ENCODE measurements around the gene GPC5.

The GPC5 gene

DNA sequence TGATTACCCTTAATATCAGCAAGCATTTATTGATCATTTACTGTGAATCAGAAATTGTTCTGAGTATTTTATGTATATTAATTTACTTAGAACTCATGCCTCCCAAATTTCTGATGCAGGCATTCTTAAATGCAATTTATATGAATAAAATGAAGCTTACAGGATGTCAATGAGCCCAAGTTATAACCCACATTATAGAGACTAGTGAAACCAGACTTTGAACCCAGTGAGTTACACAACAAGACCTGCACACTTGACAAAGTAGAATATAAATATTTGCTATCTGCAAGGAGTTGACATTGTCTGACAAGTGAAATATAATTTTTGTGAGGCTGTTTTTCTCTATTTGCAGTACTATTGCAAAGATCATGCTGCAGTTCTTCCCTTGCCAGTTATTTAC is 656.0 kb downstream of the GPC5 start:
- DNase-seq = no peak

DNA sequence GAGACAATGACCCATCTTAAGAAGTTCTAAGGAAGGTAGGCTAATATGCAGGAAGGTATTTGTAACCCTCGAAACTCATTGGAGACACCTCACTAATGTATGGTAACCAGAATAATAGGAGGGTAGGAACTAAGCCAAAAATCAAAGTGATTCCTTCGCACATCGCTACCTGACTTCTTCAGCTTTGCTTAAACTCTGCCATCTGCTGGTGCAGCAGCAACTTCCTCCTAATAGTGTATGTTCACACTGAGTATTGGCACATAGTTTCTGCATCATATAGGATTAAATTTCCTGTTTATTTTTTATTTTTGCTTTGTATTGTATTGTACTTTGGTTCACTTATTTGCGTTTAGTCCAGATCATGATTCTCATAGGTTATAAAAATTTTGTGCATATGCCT is 676.2 kb downstream of the GPC5 start:
- DNase-seq = no peak

DNA sequence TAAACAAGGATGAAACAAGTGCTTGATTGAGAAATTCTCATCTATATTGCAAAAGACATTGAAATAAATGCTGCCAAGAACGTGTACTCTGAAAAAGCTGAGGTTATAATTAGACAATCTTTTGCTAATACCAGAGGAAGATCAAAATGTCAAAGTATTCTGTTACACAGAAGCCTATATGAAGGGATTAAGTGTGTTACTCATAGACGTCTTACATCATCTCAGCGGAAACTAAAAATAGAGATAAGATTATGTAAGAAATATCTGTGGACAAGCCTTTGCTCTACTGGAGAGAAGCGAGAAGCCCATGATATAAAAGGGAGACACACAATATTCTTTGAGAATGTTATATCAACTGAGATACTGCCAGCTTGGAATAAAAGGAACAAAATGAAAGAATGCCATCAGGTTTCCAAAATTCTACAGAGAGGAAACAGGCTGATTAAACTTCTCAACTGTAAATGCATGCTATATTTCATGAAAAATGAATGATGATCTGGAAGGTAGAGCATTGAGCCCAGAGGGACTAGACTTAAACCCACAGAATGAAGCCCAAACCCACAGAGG is 699.0 kb downstream of the GPC5 start:
- DNase-seq = no peak

DNA sequence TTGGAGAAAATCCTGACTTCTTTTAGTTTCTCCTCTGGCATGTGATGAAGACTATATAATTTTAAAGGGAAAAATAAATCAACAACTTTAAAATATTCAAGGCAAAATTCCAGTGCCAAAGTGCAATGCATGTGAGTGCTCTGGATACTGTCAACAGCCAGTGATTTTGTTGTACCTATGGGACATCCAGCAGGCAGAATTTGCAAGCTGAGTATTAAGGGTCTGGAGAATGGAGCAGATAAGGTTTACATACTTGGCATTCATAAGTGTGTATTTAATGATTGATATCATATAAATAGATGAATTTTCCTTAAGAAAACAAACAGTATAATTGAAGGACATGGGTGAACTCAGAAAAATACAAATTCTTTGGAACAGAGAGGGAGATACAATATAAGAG is 703.4 kb downstream of the GPC5 start:
- no peak for DNase-seq

DNA sequence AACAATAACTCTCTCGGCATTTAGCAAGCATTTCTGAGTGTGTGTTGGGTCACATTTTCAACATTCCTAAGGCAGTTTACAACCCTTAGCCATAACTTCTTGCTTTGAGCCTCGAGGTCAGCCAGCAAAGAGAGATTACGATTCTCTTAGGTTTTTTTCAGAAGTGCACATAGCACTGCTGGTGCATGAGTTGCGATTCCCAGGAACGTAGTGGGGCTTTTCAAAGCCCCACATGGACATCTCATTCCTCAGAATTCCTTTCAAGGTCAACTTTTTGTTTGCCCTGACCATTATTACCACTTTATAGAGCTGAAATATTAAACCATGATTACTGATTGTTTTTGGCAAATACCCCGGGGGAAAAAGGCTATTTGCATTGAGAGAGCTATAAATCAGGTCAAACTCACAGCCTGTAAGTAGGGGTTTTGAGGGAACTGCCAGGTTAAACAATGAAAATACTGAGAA is 705.3 kb downstream of the GPC5 start:
- no peak for DNase-seq

DNA sequence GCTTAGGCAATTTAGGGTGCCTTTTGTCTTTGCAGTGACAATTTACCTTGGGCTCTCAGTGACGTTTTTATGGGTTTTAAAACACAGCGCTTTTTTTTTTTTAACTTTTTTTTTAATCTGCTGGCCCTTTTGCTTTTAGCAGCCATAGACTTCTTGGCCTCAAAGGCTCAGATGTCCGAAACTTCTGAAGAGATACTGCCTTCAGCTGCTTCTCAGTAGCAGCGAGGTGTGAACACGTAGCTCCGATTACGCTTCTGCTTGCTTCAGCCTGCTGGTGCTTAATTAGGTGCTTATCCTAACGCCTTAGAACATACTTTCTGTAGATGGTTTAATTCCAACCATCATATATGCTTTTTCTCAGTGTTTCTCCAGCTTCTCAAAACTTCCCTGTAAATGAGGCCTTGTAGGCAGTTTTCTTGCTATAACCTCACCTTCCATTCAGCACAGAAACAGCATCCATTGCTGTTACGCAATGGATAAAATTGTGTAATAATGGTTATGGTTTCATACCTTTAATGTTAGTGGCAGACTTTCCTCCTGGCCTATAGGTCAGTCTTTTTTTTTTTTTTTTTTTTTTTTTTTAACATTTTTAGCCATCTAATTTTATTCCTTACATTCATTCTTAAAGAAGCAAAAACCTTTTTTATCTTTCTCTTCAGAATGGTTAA is 723.9 kb downstream of the GPC5 start:
- DNase-seq = no peak

DNA sequence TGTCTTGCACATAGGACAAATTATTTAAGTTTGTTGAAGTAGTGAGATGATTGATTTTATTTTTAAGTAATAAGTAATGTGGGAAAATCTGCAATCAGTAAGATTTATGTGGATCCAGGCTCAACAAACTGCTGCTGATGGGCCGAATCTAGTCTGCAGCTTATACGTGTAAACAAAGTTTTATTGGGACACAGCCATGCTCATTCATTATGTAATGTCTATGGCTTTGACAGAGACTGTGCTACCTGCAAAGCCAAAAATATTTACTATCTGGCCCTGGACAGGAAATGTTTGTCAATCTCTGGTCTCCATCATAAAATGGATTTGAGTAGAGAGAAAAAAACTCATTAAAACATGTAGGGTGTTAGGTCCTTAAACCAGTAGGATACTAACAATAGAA is 728.0 kb downstream of the GPC5 start:
- no peak for DNase-seq

DNA sequence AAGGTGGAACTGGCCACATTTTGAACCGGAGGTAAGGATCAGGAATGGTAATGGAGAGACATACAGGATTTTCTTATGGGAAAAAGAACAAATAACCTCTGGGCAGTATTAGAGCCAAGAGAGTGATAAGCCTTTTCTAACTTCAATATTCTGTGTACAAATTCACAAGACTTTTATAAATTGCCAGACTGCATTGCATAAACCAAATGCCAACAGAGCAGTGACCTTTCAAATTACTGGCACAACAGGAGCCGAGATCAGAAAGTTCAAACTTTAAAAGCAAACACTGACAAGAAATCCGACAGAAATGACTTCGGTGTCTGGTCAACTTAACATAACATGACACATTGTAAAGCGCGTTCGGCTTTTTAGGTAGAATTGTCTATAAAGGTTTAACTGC is 737.1 kb downstream of the GPC5 start:
- no peak for DNase-seq

DNA sequence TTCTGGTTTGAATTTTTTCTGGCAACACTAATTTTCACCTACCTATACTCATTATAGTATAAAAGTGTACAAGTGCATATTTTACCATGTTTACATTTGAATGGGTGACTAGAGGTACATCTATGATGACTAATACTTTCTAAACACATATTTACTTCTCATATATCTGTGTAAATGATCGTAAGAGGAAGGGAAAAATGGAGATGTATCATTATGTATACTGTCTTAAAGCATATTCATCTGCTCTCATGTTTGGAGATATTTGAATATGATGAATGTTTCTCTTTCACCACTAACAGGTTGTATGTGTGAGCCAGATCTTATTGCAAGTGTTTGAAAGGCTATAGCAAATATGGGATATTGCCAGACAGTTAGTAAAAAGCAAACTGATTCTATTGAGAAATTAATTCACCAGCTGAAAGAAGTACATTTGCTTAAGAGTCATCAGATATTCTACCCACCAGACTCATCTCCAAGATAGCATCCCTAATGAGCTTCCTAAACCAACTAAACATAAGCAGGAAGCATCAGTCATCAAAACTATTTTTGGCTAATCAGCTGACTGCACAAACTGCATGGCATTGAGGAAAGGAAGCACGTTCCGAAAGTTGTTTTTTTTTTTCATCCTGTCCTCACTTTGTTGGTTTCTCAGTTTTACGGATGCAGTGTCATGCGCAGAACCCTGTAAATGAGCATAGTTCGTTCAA is 738.2 kb downstream of the GPC5 start:
- DNase-seq = no peak

DNA sequence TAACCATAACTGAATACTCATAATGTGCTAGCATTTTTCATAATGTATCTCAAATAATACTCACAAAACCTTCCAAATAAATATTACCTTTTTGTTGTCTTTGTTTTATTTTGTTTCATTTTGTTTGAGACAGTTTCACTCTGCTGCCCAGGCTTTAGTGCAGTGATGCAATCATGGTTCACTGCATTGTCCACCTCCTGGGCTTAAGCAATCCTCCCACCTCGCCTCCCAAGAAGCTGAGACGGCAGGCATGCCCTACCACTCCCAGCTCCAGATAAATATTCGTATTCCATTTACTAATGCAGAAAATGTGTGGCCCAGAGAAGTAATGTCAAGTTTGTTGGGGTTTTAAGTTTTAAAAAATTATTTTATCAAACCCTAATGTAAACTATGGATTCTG is 739.1 kb downstream of the GPC5 start:
- DNase-seq = no peak

DNA sequence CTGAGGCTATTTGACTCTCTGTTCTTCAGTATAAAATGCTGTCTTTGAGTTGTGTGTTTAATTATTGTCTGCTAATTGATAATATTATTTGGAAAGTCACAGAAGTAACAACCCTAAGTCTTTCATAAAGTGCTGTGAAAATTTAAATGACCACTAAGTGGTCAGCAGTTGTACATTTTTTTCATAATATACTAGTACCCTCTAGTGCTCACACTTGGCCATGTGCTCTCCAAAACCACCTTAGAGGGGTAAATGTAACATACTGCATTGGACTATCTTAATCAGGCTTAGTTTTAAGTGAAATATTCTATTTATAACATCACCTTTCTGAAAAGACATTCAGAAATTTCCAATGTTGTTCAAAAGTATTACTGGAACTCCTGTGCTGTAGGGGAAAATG is 745.3 kb downstream of the GPC5 start:
- no peak for DNase-seq

DNA sequence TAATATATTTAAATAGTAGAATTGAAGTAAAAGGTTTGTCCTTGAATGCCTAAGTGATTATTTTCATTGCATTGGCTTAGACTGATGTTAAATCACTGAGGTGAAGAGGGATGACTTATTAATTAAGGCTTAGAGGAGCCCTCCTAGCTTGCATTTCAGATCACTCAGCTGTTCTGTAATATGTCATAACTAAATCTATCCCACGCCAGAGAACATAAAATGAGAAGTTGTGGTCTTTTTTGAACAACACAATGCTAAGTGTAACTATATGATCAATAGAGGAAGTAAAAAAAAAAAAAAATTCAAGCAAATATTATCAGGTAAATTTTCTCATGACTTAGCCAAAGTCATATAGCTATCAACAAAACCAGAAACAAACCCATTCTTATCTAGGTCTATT is 752.2 kb downstream of the GPC5 start:
- DNase-seq = no peak

DNA sequence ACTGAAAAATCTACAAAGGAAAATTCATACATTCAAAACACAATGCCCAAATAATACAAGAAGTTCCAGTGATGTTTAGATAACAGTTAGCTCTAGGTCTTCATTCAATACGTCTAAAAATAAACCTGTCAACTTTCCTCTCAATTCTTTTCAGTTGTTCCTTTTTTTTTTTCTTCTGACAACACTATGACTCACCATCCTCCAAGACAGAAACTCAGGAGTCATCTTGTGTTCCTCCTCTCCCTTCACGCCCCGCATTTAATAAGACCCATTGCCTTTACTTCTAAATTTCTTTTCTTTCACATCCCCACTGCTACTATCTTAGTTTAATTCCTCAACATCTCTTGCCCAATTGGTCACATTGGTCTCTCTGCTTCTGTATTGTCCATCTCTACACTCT is 759.9 kb downstream of the GPC5 start:
- DNase-seq = no peak

DNA sequence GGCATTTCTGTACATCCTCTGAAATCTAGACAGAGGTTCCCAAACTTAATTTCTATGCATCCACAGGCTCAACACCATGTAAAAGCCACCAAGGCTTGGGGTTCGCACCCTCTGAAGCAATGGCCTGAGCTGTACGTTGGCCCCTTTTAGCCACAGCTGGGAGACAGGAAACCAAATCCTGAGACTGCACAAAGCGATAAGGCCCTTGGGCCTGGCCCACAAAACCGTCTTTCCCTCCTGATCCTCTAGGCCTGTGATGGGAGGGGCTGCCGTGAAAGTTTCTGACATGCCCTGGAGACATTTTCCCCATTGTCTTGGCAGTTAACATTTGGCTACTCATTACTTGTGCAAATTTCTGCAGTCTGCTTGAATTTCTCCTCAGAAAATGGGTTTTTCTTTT is 766.4 kb downstream of the GPC5 start:
- DNase-seq = no peak

DNA sequence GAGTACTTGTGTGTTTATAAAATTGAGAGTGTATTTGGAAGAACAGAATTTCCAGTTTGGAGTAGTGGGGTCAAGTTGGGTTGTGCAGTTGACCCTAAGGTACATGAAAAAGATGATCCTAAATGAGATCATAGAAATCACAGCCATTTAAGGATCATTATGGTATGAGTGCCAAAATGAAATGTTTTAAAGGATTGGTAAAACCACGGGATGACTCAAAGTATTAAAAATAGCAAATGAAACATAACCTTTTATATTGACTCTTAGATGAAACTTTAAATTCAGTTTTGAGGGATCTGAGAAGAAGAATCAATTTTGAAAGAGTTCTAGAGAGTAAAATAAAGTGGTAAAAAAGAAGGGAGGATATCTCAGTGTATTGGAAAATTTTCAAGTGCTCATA is 773.8 kb downstream of the GPC5 start:
- no peak for DNase-seq

DNA sequence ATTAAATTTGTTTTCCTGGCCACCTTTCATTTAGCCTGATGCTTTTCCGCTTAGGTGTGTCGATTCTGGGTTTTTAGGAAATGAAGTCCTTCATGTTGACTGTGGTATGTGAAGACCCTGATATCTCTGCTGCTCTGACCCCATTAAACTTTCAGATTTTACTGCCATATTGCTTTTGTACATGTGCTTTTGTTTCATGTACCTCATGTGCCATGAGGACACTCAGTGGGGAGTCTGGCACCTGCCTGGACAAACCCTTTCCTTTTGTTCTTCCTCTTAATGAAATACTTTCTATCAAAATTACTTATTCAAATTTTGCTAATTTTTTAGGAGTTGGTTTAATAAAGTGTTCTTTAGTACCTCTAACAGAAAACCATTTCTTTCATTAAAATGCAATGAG is 774.8 kb downstream of the GPC5 start:
- no peak for DNase-seq

DNA sequence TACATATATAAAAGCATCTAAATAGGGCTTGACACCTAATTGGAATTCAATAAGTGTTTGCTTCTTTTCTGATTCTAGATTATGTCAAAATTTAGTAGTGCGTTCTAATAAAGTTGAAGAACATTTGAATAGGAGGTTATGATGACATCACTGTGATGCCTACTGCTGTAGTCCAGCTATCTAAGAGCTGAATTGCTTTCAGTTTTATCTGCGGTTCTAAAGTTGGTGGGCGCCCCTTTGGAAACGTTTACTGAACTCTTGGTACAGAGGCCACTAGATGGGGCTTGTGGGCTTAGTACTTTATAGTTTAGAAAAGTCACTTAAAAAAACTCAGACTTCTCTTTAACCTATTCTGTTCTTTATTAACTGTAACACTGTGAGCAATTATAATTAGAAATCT is 776.9 kb downstream of the GPC5 start:
- DNase-seq = no peak

DNA sequence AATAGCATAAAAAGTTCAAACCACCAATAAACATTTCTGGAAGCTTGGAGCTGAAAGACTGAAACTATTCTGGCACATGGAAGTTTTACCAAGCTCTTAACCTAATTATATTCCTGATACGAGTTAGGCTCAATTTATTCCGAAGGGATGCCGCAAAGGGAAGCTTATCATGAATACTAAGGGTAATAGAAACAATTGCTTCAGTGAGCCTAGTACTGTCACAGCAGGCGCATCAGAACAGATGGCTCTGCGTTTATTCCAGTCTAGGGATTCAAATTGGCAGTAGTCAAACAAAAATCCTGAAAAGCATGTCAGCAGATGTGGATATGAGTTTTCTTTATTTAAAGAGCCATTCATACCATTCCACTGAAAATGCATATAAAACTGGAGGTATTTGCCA is 779.5 kb downstream of the GPC5 start:
- DNase-seq = no peak

DNA sequence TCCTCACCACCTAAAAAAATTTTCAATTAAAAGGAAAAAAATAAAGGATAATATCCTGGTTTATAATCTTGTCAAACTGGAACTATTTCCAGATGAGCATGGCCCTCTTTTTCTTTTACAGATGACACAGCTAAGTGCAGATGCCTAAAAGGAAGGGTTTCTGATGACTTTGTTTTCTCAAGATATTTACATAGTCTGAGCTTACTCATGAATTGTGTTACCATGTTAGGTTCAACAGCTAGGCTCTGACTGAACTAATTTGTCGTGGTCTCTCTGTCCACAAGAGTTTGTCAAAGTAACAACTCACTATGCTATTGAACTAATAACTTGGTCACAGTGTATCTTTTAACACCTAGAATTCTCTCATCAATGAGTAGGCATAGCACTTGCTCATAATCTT is 780.8 kb downstream of the GPC5 start:
- DNase-seq = no peak

DNA sequence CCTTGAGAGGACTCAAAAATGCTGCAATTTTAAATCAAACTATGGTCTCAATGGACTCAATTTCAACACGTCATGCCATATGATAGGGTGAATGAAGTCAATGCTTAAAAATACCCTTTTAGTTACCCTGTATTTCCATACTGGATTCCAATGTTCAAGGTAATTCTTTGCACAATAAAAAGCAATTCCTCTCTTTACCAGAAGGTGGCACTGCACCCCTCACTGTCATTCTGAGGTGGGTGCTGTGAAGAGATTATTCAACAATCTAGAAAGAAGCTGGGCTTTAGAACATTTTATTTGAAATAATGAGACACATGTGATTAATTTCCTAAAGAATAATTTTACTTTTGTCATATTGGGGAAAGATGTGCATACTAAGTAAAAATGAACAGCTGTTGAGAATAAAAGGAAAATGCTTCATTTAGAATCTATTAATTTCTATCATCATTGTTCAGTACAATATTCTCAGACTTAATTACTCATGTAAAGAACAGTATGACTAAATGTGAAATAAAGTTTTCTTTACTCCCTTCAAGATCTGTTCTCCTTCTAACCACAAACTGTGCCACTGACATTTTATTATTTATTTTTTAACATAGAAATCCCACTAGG is 789.1 kb downstream of the GPC5 start:
- DNase-seq = no peak

DNA sequence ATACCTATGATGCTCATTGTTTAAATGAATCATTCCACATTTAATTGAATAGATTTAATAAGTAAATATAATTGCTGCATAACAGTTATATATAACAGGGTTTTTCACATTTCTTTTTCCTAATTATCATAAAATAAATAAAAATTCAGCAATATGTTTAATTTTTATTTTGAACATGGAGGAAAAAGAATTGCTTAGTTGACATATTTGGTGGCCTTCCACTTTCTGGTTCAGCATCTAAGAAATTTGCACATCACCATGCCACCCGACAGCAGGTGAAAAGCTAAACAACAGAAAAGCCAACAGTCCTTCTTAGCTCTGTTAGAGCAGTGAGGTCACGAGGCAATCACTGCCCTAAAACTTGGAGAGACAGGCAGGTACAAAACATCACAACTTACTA is 790.2 kb downstream of the GPC5 start:
- no peak for DNase-seq

DNA sequence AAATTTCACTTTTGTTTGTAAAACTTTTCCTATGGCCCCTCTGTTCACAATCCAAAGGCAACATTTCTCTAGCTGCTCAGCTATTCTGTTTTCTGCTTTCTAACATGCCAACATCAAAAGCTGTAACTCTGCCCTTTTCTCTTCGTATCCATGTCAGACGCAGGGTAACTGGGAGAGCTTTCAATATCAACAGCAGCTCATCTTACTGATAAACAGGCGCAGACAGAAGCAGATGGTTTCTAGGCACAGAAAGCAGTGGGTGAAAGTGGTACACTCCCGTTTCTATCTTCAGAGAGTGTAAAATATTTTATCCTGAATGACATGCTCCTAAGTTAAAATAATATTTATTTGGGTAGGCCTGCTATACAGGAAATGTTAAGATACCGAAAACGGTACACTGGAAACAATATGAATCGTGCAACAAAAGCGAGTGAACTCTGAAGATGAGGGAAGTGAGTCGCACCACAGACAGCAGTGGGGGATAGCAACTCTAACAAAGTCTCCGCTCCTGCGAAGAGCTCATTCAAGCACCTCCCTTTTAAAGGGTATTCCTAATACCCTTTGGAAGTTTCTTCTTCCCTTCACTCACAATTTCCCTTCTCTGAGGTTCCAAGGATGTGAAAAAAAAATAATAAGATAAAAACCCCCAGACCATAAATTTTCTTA is 798.3 kb downstream of the GPC5 start:
- DNase-seq = no peak

DNA sequence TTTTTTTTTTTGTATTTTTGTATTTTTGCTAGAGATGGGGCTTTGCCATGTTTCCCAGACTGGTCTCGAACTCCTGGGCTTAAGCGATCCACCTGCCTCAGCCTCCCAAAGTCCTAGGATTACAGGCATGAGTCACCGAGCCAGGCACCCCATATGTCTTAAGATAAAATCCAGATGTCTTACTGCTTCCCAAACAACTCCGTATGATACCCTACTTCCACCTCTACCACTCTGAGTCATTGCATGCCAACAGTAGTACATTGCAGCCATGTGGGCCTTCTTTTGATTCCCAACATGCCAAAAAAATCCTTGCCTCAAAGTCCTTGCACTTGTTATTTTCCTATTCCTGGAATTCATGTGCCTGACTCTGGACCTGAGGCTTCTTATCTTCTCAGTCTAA is 799.2 kb downstream of the GPC5 start:
- DNase-seq = no peak

DNA sequence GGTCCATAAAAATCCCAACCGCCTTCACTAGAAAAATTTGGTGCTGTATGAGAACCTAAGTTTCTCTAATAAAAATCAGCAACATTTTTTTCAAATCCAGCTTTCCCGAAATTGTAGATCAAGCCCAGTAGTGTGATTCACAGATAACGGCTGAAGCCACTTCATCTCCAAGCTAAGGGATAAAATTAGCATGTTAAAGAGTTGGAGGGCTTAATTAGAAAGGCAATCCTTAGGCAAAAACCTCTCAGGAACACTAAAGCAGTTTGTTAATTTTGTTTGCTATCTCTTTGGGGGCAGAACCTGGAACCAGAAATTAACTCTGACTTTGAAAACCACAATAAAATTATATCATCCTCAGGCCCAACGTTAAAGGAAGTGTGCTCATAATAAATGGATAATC is 820.2 kb downstream of the GPC5 start:
- DNase-seq = no peak

Measured in activated effector memory CD4-positive, alpha-beta T cell treated with anti-CD3 and anti-CD28 coated beads, Interleukin-2, amount 50 U/mL, for 16 hours (primary cell).